ENCODE results near the gene BRD3. TPM values are rescaled to one million over a fixed set of nuclear protein-coding genes. Genes with fewer than 3 reads are reported as not detected.

BRD3 gene
- total RNA-seq, 1 experiment from 2014 or later = 40.7 TPM

DNA sequence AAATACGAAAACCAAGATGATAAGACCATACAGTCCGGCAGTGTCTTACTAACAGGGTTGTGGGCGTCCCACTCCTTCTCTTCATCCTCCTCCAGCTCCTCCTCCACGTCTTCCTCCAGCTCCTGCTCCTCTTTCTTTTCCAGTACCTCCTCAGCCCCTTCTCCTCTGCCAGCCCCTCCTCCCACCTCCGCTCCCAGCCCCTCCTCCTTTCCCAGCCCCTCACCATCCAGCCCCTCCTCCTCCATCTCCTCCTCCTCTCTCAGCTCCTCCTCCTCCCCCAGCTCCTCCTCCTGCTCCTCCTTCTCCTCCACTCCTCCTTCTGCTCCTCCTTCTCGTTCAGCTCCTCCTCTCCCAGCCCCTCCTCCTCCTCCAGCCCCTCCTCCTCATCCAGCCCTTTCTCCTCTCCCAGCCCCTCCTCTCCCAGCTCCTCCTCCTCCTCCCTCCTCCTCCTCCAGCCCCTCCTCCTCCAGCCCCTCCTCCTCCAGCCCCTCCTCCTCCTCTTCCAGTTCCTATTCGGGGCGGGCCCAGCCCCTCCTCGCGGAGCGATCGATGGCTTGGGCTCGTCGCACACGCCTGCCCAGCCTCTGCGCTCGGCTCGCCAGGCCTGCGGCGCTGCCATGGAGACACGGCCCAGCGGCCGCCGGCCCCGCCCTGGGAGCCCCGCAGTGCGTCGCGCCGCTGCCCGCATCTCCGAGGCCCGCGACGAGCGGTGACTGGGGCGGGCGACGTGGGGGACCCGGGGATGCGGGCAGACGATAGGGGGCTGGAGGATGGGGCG is 42.8 kb downstream of the BRD3 start, which contains the start of gene BRD3OS (continued):
- TF ChIP-seq ZFX (IDR thresholded peaks at IDR 0.05) = no peak
- peak; percentile 70 for TF ChIP-seq POLR2AphosphoS5 (IDR thresholded peaks at IDR 0.05; ENCODE audit: low read depth, low read length)
- TF ChIP-seq, protein P1, sequence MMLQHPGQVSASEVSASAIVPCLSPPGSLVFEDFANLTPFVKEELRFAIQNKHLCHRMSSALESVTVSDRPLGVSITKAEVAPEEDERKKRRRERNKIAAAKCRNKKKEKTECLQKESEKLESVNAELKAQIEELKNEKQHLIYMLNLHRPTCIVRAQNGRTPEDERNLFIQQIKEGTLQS (IDR thresholded peaks at IDR 0.05) = no peak
- TF ChIP-seq EZH2 (IDR thresholded peaks at IDR 0.05) = no peak

DNA sequence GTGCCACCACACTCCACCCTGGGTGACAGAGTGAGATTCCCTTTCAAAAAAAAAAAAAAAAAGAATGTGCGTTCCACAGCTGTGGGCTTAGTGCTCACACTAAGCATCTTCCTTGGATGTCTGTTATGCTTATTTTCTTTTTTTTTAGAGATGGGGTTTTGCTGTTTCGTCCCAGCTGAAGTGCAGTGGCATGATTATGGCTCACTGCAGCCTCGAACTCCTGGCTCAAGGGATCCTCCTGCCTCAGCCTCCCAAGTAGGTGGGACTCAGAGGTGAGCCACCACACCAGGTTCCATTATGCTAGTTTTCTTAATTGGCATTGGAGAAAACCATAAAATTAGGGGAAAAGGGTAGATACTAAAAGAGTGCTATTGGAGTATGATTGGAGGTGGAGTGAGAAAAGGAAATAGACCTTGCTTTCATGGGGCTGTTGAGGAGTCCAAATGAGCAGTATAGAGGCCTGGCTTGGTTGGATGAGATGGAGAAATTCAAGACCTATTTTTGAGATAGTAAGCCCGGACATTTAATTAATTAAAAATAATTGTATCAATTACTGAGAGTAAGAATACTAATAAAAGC is 43.5 kb downstream of the BRD3 start:
- no peak overlapping the region for H2AFZ ChIP-seq (ENCODE audit: low read depth, low read length, poor library complexity, severe bottlenecking)
- CTCF ChIA-PET = interaction anchor here (1.0 to 2.7 kb wide), 3 partner anchors 30 to 281 kb away, joined by 3 to 27 read pairs (median 5); no protein-coding TSS in a partner anchor
- ATAC-seq = no peak

More for the DNA sequence above, 43.5 kb downstream of the BRD3 start:
- RAD21 ChIA-PET (ENCODE audit: low non-redundant PET in 1 of 2, low total read pairs in 2 of 2, uncharacterized antibody in 2 of 2, unreplicated experiment in 2 of 2) = interaction anchor here (0.7 to 1.5 kb wide), 2 partner anchors 31 to 111 kb away, joined by 3 to 7 read pairs; no protein-coding TSS in a partner anchor
- peak overlapping the region; percentile 46 to 51 for H3K4me3 ChIP-seq (replicated peaks in 1 of 2; ENCODE audit: low read depth in 1 of 2, low read length in 2 of 2)
- no peaks in the 10 kb centered on the region for H3K27me3 ChIP-seq (ENCODE audit: insufficient read depth, low read length)
- TF ChIP-seq POLR2AphosphoS5 (IDR thresholded peaks at IDR 0.05; ENCODE audit: low read depth, low read length) (no peak), FOSL1 (IDR thresholded peaks at IDR 0.05; ENCODE audit: low read depth) (no peak), SRF (IDR thresholded peaks at IDR 0.05; ENCODE audit: low read depth) (no peak), SIN3A (IDR thresholded peaks at IDR 0.05; ENCODE audit: low read depth) (no peak), CEBPB (IDR thresholded peaks at IDR 0.05; ENCODE audit: low read depth) (no peak), EZH2phosphoT487 (IDR thresholded peaks at IDR 0.05; ENCODE audit: borderline replicate concordance) (no peak), POLR2A (IDR thresholded peaks at IDR 0.05; ENCODE audit: borderline replicate concordance, extremely low read depth, insufficient read depth, insufficient read length) (no peak), ZFX (IDR thresholded peaks at IDR 0.05) (no peak), RAD21 (IDR thresholded peaks at IDR 0.05; ENCODE audit: low read depth) (no peak), EZH2 (IDR thresholded peaks at IDR 0.05) (no peak)
- TF ChIP-seq, protein P1 (IDR thresholded peaks at IDR 0.05) = no peak
- TF ChIP-seq, protein P2, sequence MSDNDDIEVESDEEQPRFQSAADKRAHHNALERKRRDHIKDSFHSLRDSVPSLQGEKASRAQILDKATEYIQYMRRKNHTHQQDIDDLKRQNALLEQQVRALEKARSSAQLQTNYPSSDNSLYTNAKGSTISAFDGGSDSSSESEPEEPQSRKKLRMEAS (IDR thresholded peaks at IDR 0.05) = no peak
- peak overlapping the region; percentile 87 for H3K4me2 ChIP-seq (ENCODE audit: low read length)
- no peak for DNase-seq (ENCODE audit: low read depth, low spot score)
- H3K27ac ChIP-seq (ENCODE audit: low read depth, low read length) = peak overlapping the region; percentile 50
- POLR2A ChIA-PET = interaction anchor here (1.2 kb wide), 1 partner anchor 31 kb away, joined by 9 read pairs; no protein-coding TSS in a partner anchor
- BruUV-seq (replicated peaks) = TSS peak; percentile 87
- peaks cover 3 to 24% of the 10 kb centered on the region in 2 experiments; a peak in 3 of 4 replicates for H3K4me1 ChIP-seq (ENCODE audit: control insufficient read depth in 1 of 2, insufficient read depth in 2 of 2, low read length in 2 of 2)
- intact Hi-C loops (cut with micrococcal nuclease) = no loop called here
- no peaks in the 10 kb centered on the region for H4K20me1 ChIP-seq (ENCODE audit: insufficient read depth)
- H3K9me2 ChIP-seq (ENCODE audit: insufficient read depth) = no peaks in the 10 kb centered on the region
- H3K36me3 ChIP-seq (ENCODE audit: control insufficient read depth in 1 of 2, insufficient read depth in 2 of 2, low read length in 2 of 2) = no peaks in the 10 kb centered on the region
- no peak overlapping the region for H3K9ac ChIP-seq (ENCODE audit: low read length)
- no peaks in the 10 kb centered on the region; the same call in 1 of the 2 replicates for H3K79me2 ChIP-seq (ENCODE audit: insufficient read depth, low read length)
- no peaks in the 10 kb centered on the region for H3K9me3 ChIP-seq (ENCODE audit: control insufficient read depth in 1 of 2, insufficient read depth in 1 of 2, low read depth in 1 of 2, low read length in 2 of 2)

Data from HCT116 (cell line).